Esophagus (tissue), 2 donors: ENCODE data around the gene ABHD10. TPM values are rescaled to one million over a fixed set of nuclear protein-coding genes. Genes with fewer than 3 reads are reported as not detected.

Experiments
- H3K27ac ChIP-seq, 2 donors: one replicate each; pipeline ENCODE4 v1.5.1; 2013; ENCODE audit warnings: low read depth in 2 of 2, mild to moderate bottlenecking in 2 of 2, inconsistent platforms in 1 of 2, low read length in 1 of 2, moderate library complexity in 1 of 2
- H3K27me3 ChIP-seq, 2 donors: one replicate each; pipeline ENCODE4 v1.6.1; 2013; ENCODE audit warnings: low read length in 2 of 2, control low read depth in 1 of 2, mild to moderate bottlenecking in 1 of 2; ENCODE audit not compliant: insufficient read depth in 2 of 2, control insufficient read depth in 1 of 2
- H3K36me3 ChIP-seq, 2 donors: one replicate each; pipeline ENCODE4 v1.6.1; 2013; ENCODE audit warnings: low read length in 1 of 2; ENCODE audit not compliant: control insufficient read depth in 2 of 2, insufficient read depth in 2 of 2
- H3K4me1 ChIP-seq, 2 donors: one replicate each; pipeline ENCODE4 v1.6.1; 2013; ENCODE audit warnings: low read length in 1 of 2; ENCODE audit not compliant: control insufficient read depth in 2 of 2, insufficient read depth in 2 of 2
- H3K4me3 ChIP-seq, 2 donors: one replicate each; pipeline ENCODE4 v1.5.1; 2013; ENCODE audit warnings: low read length in 2 of 2, mild to moderate bottlenecking in 2 of 2, low read depth in 1 of 2, moderate library complexity in 1 of 2
- H3K9me3 ChIP-seq, 2 donors: one replicate each; pipeline ENCODE4 v1.6.1; 2013; ENCODE audit warnings: mild to moderate bottlenecking in 2 of 2, low read depth in 1 of 2, low read length in 1 of 2, moderate library complexity in 1 of 2; ENCODE audit not compliant: control insufficient read depth in 2 of 2, insufficient read depth in 1 of 2
- WGBS, 2 donors: extraction: QIAGEN DNeasy Blood & Tissue Kit; methylation state at CpG; one replicate each; pipeline ENCODE4 v1.1.7; 2013; 5-methylcytosine and 5-hydroxymethylcytosine counted together
- polyA plus RNA-seq, 2 donors: library from polyadenylated mRNA; stranded (reverse); fragments of 200-250 nt; gene quantifications; one replicate each; pipeline ENCODE4 v1.2.3, GENCODE V29; 2013
- donor health status: healthy with polysubstance abuse.
- donor health status: Bipolar disorder and iron deficiency.

Gene ABHD10
- polyA plus RNA-seq, 2 donors = 6.9 to 8.1 TPM

DNA sequence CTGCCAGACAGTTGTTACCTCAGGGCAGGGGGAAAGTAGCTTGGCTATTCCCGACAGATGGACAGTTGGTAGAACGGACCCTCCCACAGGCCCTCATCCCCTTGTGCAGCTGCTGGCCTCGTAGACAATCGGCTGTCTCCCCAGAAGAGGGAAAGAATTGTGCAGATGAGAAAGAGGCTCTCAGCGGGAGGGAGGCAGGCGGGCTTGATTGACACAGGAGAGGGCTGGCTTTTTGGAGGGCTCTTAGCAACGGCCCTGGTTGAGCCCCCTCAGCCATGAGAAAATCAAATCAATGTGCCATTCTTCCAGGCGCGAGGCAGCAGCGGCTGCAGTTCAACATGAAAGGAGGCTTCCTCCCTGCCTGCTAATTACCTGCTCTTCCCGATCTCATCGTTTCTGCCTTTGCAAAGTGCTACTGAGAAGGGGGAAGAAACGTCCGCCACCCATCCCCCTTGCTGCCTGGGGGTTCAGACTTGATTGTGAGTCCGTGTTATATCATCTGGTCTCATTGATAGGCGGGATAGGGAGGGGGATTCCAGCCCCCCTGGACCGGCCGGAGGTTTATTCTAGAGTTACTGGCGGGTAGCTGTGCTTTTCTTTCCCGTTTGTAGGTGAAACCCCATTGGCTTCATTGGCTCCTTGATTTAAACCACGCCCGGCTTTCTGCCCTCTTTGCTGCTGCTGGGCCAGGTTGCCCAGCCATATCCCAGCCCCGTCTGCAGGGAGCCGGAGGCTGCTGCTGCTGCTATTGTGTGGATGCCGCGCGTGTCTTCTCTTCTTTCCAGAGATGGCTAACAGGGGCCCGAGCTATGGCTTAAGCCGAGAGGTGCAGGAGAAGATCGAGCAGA is 20.0 kb downstream of the ABHD10 start, which contains the start of gene TAGLN3:
Gene TAGLN3 (plus strand): TSS at position 287 of the 848 bp plus-strand sequence. CDS start 501 bp downstream, at position 788.
- Histone ChIP-seq H3K9me3 (no peaks in the 10 kb centered on the region), H3K4me1 (peaks cover 5 to 10% of the 10 kb centered on the region in 2 donors), H3K4me3 (peak within 1 kb of the TSS; percentile 31 to 41), H3K36me3 (no peaks in the 10 kb centered on the region), H3K27ac (no peak within 1 kb of the TSS), H3K27me3 (no peaks in the 10 kb centered on the region)
- WGBS, 2 donors = 7 to 10% methylated on average over 30 of the region's 30 CpGs

DNA sequence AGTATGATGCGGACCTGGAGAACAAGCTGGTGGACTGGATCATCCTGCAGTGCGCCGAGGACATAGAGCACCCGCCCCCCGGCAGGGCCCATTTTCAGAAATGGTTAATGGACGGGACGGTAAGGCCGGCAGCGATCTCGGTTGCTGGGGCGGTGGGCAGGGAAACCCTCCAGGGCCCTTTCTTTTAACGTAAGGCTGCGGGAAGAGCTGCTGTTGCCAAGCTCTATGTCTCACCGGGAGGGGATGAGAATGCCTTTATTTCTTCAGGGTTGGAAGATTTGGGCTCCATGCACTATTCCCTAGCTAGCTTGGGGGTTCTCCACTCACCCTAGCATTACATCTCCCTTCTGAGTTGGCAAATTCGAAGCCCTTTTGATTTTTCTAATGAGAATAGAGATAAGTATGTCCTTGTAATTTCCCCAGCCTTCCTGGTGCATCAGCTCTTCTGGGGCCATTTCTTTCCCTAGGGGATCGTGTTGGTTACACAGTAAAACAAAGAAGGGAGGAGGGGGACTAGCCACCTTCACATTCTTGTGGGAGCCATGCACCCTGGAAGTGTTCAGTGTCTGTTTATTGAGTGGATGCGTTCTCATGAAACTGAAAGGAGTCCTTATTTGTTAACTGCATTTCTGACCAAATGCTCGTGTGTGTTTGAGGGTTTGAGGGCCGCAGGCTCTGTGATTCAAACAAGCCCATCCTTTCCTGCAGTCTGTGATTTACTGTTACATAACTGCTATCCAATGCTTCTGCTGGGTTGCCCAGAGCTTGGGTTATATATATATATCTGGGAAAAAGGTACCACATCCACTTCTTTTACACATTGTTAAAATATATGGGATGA is 20.9 kb downstream of the ABHD10 start:
- 33 to 35% methylated on average over 19 of the region's 19 CpGs for WGBS, 2 donors
- no peak overlapping the region for H3K27ac ChIP-seq
- no peaks in the 10 kb centered on the region for H3K9me3 ChIP-seq
- no peaks in the 10 kb centered on the region for H3K27me3 ChIP-seq
- peak overlapping the region in 1 of 2 donors; percentile 41 for H3K4me3 ChIP-seq
- H3K36me3 ChIP-seq = no peaks in the 10 kb centered on the region
- peaks cover 5 to 10% of the 10 kb centered on the region in 2 donors for H3K4me1 ChIP-seq

DNA sequence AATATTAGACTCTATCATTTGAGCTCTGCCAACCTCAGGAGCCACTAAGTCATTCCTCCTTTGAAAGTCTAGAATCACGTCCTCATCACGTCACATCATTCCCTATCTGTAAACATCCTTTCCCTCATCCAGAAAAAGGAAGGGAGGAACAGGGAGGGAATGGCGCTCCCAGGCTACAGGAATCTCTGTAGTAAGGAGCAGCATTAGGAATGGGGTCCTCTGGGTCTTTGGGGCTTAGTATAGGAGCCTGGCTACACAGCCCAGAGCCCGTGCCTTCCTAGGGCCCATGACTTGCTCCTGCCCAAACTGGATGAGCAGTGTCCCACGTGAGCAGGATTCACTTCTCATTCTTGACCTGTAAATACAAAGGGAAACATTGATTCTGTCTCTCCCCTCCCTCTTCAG is 21.5 kb downstream of the ABHD10 start:
- Histone ChIP-seq H3K36me3 (no peaks in the 10 kb centered on the region), H3K9me3 (no peaks in the 10 kb centered on the region), H3K4me3 (no peak overlapping the region), H3K4me1 (peaks cover 5 to 10% of the 10 kb centered on the region in 2 donors), H3K27me3 (no peaks in the 10 kb centered on the region), H3K27ac (no peak overlapping the region)
- WGBS, 2 donors = 94 to 96% methylated on average over 5 of the region's 5 CpGs

DNA sequence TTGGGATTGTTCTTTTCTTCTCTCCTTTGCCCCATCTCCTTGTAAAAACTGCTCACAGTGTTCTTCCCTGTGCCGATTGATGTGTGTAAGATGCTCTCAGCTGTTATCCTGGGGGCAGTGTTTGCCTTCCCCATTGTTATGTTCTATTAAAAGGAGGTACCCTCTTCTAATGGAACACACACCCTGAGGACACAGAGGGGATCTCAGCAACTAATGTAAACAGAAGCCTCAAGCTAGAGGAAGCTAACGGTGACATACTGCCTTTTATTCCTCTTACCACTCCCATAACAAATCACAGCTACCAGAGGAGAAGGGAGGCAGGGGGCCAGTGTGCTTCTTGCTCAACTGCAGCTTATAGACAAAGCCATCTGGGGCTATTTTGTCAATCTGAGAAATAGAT is 22.1 kb downstream of the ABHD10 start:
- H3K4me3 ChIP-seq = no peak overlapping the region
- no peak overlapping the region for H3K27ac ChIP-seq
- 83 to 84% methylated on average over 2 of the region's 2 CpGs for WGBS, 2 donors
- H3K9me3 ChIP-seq = no peaks in the 10 kb centered on the region
- no peaks in the 10 kb centered on the region for H3K36me3 ChIP-seq
- H3K4me1 ChIP-seq = peaks cover 5 to 10% of the 10 kb centered on the region in 2 donors
- no peaks in the 10 kb centered on the region for H3K27me3 ChIP-seq

DNA sequence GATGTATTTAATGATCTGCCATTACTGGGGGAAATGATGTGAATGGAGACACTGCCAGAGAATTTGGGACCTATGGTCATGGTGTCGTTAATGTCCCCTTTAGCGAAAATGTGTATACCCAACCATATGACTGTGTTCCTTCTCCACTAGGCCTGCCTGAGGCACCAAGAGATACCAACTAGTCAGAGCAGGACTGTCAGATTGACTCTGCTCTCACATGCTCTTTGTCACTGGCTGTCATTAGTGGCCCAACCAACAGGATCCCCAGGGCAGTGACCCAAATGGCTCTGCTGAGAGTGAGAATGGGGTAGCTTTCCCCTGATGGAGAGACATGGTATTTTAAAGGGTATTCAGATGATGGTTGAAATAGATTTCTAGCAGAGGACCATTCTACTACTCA is 22.7 kb downstream of the ABHD10 start:
- Histone ChIP-seq H3K36me3 (no peaks in the 10 kb centered on the region), H3K4me3 (no peak overlapping the region), H3K27ac (no peak overlapping the region), H3K4me1 (peaks cover 5 to 10% of the 10 kb centered on the region in 2 donors), H3K27me3 (no peaks in the 10 kb centered on the region), H3K9me3 (no peaks in the 10 kb centered on the region)
- 93 to 95% methylated on average over 2 of the region's 2 CpGs for WGBS, 2 donors

GRCh38 chr3:112002096-112002971 is 23.5 kb downstream of the ABHD10 start:
- peaks cover 5 to 10% of the 10 kb centered on the region in 2 donors for H3K4me1 ChIP-seq
- H3K27ac ChIP-seq = no peak overlapping the region
- H3K4me3 ChIP-seq = no peak overlapping the region
- H3K9me3 ChIP-seq = no peaks in the 10 kb centered on the region
- H3K27me3 ChIP-seq = no peaks in the 10 kb centered on the region
- WGBS, 2 donors = 65 to 74% methylated on average over 8 of the region's 8 CpGs
- H3K36me3 ChIP-seq = no peaks in the 10 kb centered on the region

- Histone ChIP-seq H3K4me1 (peaks cover 5 to 9% of the 10 kb centered on the region in 2 donors), H3K4me3 (no peak overlapping the region), H3K9me3 (no peaks in the 10 kb centered on the region), H3K36me3 (no peaks in the 10 kb centered on the region), H3K27ac (no peak overlapping the region), H3K27me3 (no peaks in the 10 kb centered on the region)
- WGBS, 2 donors = 58 to 90% methylated on average over 4 of the region's 4 CpGs
Observed at GRCh38 chr3:112003321-112004080, 24.7 kb downstream of the ABHD10 start.

- Histone ChIP-seq H3K36me3 (no peaks in the 10 kb centered on the region), H3K27ac (no peak overlapping the region), H3K9me3 (no peaks in the 10 kb centered on the region), H3K4me1 (peaks cover 0 to 5% of the 10 kb centered on the region in 2 donors), H3K4me3 (no peak overlapping the region), H3K27me3 (no peaks in the 10 kb centered on the region)
- WGBS, 2 donors = 79 to 84% methylated on average over 2 of the region's 2 CpGs
Observed at GRCh38 chr3:112004187-112004586, 25.4 kb downstream of the ABHD10 start.
